ENCODE results near the gene MAP2K6.
A peak's percentile ranks its signal among the peaks of the same experiment; 100 is the strongest.

The MAP2K6 gene

DNA sequence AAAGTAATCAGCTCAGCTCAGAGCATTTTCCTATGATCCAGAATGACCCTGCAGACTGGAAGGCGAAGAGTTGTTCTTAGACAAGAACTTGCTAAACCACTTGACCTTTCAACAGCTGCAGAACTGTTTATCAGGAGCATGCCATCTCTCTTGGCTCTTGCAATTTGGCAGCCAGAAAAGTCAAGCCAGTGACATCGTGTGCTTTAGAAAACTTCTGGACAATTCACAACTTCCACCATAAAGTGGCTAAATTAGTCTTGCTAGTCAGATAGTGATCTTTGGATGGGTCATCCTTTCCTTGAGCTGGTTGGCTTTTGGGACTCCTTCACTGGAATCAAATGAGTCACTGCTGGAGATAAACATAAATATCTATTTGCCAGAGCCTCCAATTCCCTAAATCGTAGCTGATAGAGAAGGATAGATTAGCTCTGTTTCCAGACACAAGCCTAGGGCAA lies 146.5 kb downstream of the MAP2K6 start:
- H3K4me3 Mint-ChIP-seq: no peak overlapping the region
- H3K27me3 Mint-ChIP-seq (ENCODE audit: low read depth): no peaks in the 10 kb centered on the region
- H3K9me3 Mint-ChIP-seq: no peaks in the 10 kb centered on the region
- no peak for DNase-seq (ENCODE audit: low spot score)
- no peak overlapping the region for H3K27ac Mint-ChIP-seq
- H3K36me3 Mint-ChIP-seq (ENCODE audit: low read depth): no peaks in the 10 kb centered on the region
- no peaks in the 10 kb centered on the region for H3K4me1 Mint-ChIP-seq (ENCODE audit: low read depth)

DNA sequence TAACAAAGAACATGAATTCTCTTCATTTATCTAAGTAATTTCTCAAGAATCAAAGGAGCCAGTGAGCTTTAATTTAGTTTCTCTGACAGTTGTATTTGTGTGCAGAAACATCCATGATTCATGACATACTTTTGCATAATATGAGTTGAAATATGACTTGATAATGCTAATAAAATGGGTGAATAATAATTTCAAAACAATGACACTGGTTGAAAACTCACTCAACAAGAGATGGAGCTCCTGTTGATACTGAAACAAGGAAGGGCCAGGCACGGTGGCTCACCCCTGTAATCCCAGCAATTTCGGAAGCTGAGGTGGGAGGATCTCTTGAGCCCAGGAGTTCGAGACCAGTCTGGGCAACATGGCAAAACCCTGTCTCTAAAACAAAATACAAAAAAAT lies 147.0 kb downstream of the MAP2K6 start:
- Mint-ChIP-seq H3K36me3 (ENCODE audit: low read depth) (no peaks in the 10 kb centered on the region), H3K27ac (no peak overlapping the region), H3K27me3 (ENCODE audit: low read depth) (no peaks in the 10 kb centered on the region), H3K4me1 (ENCODE audit: low read depth) (no peaks in the 10 kb centered on the region), H3K4me3 (no peak overlapping the region), H3K9me3 (no peaks in the 10 kb centered on the region)
- DNase-seq (ENCODE audit: low spot score): no peak

DNA sequence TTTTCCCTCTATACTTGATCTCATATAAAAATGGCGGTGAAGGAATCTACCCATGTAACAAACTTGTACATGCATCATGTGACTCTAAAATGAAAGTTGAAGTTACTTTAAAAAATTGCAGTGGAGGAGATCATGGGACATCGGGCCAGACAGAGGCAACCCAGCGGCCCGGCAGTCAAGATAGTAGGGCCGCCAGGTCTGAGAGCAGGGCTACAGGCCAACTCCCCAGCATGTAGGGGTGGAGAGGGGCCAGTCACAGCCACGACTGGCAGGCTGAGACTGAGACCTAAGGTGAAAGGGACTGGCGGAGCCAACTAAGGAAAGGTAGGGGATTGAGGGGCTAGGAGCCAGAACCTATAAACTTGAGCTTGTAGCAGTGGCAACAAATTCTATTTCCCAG lies 150.9 kb downstream of the MAP2K6 start:
- no peaks in the 10 kb centered on the region for H3K36me3 Mint-ChIP-seq (ENCODE audit: low read depth)
- DNase-seq (ENCODE audit: low spot score): no peak
- no peak overlapping the region for H3K27ac Mint-ChIP-seq
- no peak overlapping the region for H3K4me3 Mint-ChIP-seq
- H3K4me1 Mint-ChIP-seq (ENCODE audit: low read depth): peaks cover 2% of the 10 kb centered on the region
- H3K9me3 Mint-ChIP-seq: no peaks in the 10 kb centered on the region
- H3K27me3 Mint-ChIP-seq (ENCODE audit: low read depth): peaks cover 1% of the 10 kb centered on the region

DNA sequence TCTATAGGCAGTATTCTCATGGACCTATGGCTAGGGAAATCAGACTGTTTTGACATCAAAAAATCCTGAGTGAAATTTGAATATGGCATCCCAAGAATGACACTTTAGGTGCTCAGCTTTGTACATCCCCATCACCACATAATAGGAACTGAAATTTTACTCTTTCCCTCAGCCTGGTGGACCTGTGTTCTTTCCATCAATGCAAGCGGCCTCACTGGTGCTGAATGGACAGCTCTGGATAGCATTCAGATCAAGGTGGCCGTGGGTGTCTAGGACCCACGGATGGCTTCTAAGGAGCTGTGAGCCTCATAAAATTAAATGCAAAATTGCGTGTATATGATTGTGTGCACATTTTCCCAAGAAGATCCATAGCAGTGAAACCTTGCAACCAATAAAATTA lies 152.6 kb downstream of the MAP2K6 start:
- Mint-ChIP-seq H3K9me3 (no peaks in the 10 kb centered on the region), H3K4me1 (ENCODE audit: low read depth) (peaks cover 2% of the 10 kb centered on the region), H3K4me3 (no peak overlapping the region), H3K27me3 (ENCODE audit: low read depth) (peaks cover 1% of the 10 kb centered on the region), H3K27ac (no peak overlapping the region), H3K36me3 (ENCODE audit: low read depth) (no peaks in the 10 kb centered on the region)
- no peak for DNase-seq (ENCODE audit: low spot score)

DNA sequence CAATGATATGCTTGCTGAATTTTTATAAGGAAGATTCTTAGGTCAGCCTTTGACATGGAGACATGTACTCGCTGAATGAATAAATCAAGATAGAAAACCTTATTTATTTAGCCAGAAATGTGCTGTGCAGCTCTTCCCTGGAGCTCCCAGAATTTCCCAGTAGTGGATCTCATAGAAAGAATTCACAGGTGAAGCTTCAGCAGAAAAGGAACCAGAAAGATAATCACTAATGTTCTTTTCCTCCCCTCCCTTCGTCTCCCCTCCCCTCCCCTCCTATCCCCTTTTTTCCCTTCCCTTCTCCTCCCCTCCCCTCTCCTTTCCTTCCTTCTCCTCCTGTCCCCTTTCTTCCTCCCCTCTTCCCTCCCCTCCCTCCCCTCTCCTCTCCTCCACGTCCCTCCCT lies 158.2 kb downstream of the MAP2K6 start:
- no peak for DNase-seq (ENCODE audit: low spot score)
- Mint-ChIP-seq H3K4me3 (no peak overlapping the region), H3K4me1 (ENCODE audit: low read depth) (peaks cover 4% of the 10 kb centered on the region), H3K36me3 (ENCODE audit: low read depth) (no peaks in the 10 kb centered on the region), H3K27me3 (ENCODE audit: low read depth) (peaks cover 8% of the 10 kb centered on the region), H3K9me3 (no peaks in the 10 kb centered on the region), H3K27ac (no peak overlapping the region)

DNA sequence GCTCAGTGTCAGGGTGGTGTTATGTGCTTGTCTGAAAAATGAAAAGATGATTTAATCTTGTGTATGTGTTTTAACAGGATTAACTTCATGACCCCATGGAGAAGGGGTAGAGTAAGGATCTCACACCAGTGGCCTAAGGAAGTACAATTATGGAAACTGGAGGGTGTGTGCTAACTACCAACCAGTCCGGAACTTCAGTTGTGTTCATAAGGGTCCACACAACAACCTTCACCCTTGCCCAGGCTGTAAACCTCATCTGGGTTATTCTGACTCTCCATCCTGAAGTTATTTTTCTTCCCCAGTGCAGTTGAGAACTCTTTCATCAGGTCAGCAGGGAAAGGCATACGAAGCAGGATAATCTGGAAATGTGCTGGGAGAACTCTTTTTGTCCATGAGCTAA lies 158.9 kb downstream of the MAP2K6 start:
- Mint-ChIP-seq H3K4me3 (no peak overlapping the region), H3K27me3 (ENCODE audit: low read depth) (peaks cover 11% of the 10 kb centered on the region), H3K36me3 (ENCODE audit: low read depth) (no peaks in the 10 kb centered on the region), H3K27ac (no peak overlapping the region), H3K9me3 (no peaks in the 10 kb centered on the region), H3K4me1 (ENCODE audit: low read depth) (peaks cover 4% of the 10 kb centered on the region)
- no peak for DNase-seq (ENCODE audit: low spot score)

DNA sequence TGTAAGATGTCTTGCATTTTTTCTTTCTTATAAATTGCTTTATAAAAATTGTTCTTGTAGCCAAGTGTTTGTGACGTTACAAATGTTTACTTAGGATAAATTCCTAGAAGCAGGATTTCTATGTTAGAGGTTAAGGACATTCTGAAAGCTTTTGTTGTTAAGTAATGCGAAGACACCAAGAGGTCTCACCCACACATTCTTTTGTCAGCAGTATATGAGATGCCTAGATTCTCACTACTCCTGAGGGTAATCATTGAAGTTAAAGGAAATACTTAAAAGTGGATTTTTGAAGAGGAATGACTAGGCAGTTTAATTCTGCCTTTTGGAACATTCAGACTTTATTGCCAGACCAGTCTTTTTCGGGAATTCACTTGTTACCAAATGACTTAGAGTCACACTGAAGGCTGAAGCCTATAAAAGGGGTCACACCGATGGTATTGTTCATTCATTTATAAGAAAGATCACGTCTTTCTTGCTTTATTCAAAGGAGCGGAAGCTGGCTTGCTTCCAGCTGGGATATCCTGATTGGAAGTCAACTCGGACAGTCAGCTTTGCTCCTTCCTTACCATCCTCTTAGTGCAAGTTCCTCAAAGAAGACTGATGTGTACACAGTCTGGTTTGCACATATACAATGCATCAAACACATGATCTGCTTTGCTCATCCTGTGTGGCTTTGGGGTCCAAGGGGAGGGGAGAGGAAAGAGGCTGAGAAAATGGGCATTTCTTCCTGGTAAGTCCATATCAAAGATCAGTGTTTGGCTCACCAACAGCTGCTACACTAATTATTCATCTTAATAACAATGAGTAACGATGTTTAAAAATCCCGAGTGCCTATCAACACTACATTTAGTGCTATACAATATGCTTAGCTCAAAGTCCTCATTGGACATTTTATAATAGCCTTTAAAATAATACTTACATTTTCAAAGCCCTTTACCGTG lies 160.0 kb downstream of the MAP2K6 start:
- Mint-ChIP-seq H3K36me3 (ENCODE audit: low read depth) (no peaks in the 10 kb centered on the region), H3K4me1 (ENCODE audit: low read depth) (peaks cover 1% of the 10 kb centered on the region), H3K27me3 (ENCODE audit: low read depth) (peaks cover 13% of the 10 kb centered on the region), H3K27ac (no peak overlapping the region), H3K9me3 (no peaks in the 10 kb centered on the region), H3K4me3 (no peak overlapping the region)
- no peak for DNase-seq (ENCODE audit: low spot score)

DNA sequence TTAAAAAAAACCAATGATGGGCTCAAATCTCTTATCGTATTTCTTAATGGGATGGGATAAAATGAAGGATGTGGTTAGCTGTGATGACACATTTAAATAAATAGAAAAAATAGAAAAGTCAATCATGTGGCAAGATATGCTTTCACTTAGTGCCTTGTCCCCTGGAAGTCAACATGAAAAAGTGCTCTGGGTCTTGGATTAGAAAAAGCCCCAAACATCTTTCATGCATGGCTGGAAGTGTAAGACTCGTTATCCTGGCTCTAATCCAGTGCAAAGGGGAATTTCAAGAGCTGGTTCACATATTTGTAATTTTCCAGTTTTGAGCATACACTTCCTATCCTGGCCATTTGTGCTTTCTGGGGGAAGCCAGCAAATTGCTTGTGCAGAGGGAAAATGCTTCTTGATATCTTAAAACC lies 160.9 kb downstream of the MAP2K6 start:
- Mint-ChIP-seq H3K4me3 (no peak overlapping the region), H3K27ac (no peak overlapping the region), H3K9me3 (no peaks in the 10 kb centered on the region), H3K27me3 (ENCODE audit: low read depth) (peaks cover 21% of the 10 kb centered on the region), H3K4me1 (ENCODE audit: low read depth) (peaks cover 5% of the 10 kb centered on the region), H3K36me3 (ENCODE audit: low read depth) (no peaks in the 10 kb centered on the region)
- DNase-seq (ENCODE audit: low spot score): no peak

DNA sequence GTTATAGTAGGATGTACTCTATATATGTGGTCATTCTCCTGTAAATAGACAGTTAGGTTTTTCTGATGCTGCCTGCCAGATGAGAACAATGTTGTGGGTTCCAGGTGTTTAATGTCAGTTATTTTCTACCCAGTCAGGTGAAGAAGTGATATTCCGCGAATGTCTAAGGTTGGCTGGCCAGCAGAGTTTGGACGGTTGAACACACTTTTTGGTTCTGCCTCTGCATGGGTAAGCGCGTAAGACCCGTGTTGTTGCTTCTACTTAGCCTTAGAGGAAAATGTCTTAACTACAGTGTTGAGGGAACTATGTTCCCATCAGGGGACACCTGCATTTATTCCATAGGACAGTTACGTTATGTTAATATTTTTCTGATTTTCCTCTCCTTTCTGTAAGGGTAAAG lies 162.6 kb downstream of the MAP2K6 start:
- no peak for DNase-seq (ENCODE audit: low spot score)
- Mint-ChIP-seq H3K4me3 (no peak overlapping the region), H3K4me1 (ENCODE audit: low read depth) (peaks cover 17% of the 10 kb centered on the region), H3K27me3 (ENCODE audit: low read depth) (peaks cover 26% of the 10 kb centered on the region), H3K9me3 (no peaks in the 10 kb centered on the region), H3K27ac (no peak overlapping the region), H3K36me3 (ENCODE audit: low read depth) (no peaks in the 10 kb centered on the region)

DNA sequence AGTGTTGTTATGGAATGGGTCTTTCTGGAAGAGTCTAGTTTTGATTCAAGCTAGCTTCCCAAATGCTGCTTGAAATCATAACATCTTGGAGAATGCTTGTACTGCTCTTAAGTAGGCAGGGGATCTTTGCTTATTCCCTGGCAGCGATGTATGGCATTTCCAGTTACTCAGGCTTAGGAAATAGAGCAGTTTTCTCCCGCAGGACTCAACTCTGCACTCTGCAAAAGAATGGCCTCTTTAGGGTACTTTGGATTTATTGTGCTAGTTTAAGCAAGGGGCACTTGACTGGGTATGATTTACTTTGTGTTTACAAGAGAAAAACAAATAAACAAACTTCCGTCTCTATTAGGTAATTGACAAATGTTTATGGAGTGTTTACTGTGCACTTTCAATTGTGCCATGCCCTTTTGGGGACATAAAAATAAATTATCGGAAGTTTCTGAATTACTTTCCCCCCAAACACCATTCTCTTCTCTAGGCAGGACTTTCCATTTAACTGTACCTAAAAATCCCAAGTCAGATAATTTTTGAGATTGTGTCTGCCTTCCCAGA lies 164.0 kb downstream of the MAP2K6 start:
- H3K4me1 Mint-ChIP-seq (ENCODE audit: low read depth): peaks cover 17% of the 10 kb centered on the region
- DNase-seq (ENCODE audit: low spot score): no peak
- no peak overlapping the region for H3K27ac Mint-ChIP-seq
- H3K9me3 Mint-ChIP-seq: no peaks in the 10 kb centered on the region
- H3K36me3 Mint-ChIP-seq (ENCODE audit: low read depth): no peaks in the 10 kb centered on the region
- peaks cover 31% of the 10 kb centered on the region for H3K27me3 Mint-ChIP-seq (ENCODE audit: low read depth)
- H3K4me3 Mint-ChIP-seq: no peak overlapping the region

DNA sequence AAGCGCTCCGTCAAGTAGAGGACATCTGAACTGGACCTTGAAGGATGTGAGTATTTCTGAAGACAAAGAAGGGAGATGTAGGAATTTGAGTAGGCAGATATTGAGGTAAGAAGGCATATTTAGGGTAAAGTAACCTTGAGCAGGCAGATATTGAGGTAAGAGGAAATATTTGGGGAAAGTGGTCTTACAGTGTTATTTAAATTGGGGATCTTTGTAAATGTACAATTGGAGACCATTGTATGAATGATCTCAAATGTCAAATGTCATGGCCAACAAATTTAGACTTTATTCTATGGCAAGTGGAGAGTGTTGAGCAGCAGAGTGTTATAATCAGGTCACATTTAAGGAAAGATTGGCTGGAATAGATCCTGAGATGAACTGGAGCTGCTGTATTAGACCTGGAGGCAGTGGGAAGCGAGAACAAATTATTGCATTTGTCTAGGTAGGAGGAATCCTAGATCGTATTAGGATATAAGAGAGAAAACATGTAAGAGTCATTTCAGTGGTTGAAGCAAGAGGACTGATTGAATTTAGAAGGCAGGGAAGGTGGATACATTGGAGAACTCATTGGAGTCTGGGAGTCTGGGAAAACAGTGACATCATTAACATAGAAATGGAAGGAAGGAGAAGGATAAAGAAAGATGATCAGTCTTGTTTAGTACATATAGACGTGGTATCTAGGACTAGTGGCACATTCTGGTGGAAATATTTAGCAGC lies 165.6 kb downstream of the MAP2K6 start:
- no peak overlapping the region for H3K27ac Mint-ChIP-seq
- peaks cover 30% of the 10 kb centered on the region for H3K27me3 Mint-ChIP-seq (ENCODE audit: low read depth)
- DNase-seq (ENCODE audit: low spot score): no peak
- H3K4me3 Mint-ChIP-seq: peak overlapping the region; percentile 6
- H3K9me3 Mint-ChIP-seq: no peaks in the 10 kb centered on the region
- H3K4me1 Mint-ChIP-seq (ENCODE audit: low read depth): peaks cover 17% of the 10 kb centered on the region
- H3K36me3 Mint-ChIP-seq (ENCODE audit: low read depth): no peaks in the 10 kb centered on the region

DNA sequence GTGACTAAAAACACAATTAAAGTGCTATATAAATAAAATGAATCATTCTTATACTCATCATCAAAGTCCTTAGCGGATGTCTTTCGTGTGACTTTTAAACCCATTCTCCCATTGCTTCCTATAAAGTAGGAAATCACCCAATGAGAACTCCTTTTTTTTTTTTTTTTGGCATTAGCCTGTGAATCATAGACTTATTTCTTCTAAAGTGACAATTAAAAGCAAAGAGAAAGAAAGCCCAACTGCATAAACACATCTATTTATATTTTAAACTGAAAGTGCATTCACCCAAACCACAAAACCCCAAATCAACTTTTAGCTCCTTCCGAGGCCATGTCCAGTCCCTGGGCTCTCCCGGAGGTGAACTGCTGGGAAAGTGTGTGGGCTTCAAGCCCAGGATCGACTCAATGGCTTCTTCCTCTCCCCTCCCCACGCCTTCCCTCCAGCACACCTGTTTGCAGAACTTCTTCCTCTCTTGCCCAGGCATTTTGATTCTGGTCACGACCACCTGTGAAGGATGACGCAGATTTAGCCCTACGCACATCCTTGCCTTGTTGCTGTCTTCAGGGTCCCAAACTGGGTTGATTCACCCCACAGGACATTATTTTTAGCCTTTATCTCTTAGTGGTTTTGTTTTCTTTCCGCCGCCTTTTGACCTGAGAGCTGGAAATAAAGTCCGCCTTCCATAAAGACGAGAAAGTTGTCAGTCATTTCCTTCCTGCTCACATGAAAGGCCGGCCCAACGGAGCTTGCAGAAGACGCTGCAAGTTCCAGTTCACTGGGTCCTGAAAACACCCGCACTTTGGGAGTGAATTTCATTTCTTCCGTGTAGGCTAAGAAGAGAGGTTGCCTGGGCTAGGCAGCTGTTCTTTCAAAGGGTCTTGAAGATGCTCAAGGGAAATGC lies 166.8 kb downstream of the MAP2K6 start:
- H3K36me3 Mint-ChIP-seq (ENCODE audit: low read depth): no peaks in the 10 kb centered on the region
- peak overlapping the region; percentile 59 for H3K27ac Mint-ChIP-seq
- H3K27me3 Mint-ChIP-seq (ENCODE audit: low read depth): peaks cover 30% of the 10 kb centered on the region
- peaks cover 15% of the 10 kb centered on the region for H3K4me1 Mint-ChIP-seq (ENCODE audit: low read depth)
- H3K9me3 Mint-ChIP-seq: no peaks in the 10 kb centered on the region
- peak overlapping the region; percentile 83 for H3K4me3 Mint-ChIP-seq
- peak; percentile 17 for DNase-seq (ENCODE audit: low spot score)

DNA sequence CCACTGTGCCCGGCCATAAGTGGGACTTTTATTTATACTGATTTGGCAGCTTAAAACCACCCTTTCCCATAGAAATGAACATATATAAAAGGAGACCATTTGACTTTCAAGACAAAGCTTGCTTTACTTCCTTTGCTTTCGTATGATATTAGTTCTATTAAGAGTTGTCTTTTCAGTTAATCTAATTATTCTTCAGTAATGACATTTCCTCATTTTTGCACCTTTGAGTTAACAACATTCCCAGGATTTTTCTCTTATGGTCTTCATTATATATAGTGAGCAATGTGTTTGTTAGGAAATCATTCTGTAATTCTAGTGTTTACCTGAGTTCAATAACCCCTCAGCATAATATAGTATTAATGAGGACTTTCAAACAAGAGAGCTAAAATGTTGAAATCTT lies 173.8 kb downstream of the MAP2K6 start:
- no peak for DNase-seq (ENCODE audit: low spot score)
- Mint-ChIP-seq H3K4me3 (no peak overlapping the region), H3K27ac (no peak overlapping the region)

More for the DNA sequence above, 173.8 kb downstream of the MAP2K6 start:
- peaks cover 1% of the 10 kb centered on the region for H3K27me3 Mint-ChIP-seq (ENCODE audit: low read depth)
- H3K4me1 Mint-ChIP-seq (ENCODE audit: low read depth): no peaks in the 10 kb centered on the region
- H3K9me3 Mint-ChIP-seq: no peaks in the 10 kb centered on the region
- no peaks in the 10 kb centered on the region for H3K36me3 Mint-ChIP-seq (ENCODE audit: low read depth)

All from T-helper 2 cell treated with Interferon-gamma antibody and Interleukin-4, amounts not matched to agents 5 μg/mL and 100 μg/mL, for 36 hours (primary cell).